ENCODE results near the gene BTRC.

The BTRC gene

DNA sequence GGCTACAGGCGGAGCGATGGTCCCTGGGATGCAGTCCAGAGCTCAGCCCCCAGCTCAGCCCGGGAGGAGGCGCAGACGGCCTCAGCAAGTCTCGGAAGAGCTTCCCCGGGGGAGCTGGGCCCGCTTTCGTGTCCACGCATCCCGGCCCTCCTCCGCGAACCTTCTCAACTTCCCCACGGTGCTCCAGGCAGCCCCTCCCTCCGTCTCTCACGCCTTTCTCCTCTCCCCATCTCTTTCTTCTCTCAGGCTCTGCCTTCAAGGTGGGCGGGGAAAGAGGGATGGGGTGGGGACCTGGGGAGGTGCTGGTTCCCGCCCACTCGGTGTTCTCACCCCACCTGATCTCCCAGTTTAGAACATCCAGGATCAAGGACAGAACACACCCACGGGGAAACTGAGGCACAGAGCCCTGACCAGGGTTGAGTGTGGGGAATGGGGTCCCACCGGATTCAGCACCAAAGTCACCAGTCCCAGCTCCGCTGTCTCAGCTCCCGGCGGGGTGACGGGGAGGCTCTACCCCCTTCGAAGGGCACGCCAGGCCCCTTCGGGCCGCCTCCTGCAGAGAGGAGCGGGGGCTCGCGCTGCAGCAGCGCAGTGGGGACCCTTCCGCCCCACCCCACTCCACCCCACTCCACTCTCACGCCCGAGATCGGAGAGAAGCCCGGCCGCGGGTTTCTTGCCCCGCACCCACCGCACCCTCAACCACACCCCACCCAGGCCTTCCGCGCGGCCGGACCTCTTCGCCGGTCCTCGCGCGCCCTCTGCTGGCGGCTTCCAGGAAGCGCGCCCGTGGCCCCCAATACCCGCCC is 215.9 kb downstream of the BTRC start:
- no peak for DNase-seq

DNA sequence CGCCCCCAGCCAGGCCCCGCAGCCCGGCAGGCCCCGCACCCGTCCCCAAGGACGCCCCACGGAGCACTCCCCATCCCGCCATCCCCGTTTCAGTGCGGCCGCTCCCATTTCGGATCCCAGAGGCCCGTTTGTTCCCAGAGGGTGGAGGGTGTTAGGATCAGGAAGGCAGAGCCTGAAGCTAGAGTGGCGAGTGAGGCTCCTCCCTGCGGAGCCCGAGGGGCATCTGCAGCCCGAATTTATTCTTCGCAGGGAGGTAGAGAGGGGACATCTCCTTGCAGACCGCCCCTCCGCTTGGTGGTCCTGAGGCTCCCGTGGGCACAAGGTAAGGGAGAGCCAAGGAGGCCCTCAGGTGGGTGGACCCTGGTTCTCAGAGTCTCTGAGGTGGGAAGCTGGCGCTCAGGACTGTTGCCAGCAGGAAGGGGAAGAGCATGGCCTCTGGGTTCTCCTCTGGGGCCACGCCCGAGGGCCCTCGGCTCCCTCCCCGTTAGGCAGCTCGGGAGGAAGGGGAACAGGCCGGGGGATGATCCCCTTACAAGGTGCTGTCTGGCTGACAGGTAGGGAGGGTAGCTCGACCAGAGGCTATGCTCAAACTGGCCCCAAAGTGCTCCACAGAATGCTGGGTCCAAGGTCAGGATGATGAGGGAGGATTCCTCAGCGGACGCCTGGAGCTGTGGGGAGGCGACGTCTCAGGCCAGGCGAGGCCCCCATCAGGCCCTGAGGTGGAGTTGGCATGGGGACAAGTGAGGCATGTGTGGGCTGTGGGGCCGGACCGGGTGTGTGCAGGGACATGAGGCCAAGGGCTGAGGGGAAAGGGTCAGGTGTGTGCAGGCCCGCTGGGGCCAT is 216.7 kb downstream of the BTRC start:
- no peak for DNase-seq

DNA sequence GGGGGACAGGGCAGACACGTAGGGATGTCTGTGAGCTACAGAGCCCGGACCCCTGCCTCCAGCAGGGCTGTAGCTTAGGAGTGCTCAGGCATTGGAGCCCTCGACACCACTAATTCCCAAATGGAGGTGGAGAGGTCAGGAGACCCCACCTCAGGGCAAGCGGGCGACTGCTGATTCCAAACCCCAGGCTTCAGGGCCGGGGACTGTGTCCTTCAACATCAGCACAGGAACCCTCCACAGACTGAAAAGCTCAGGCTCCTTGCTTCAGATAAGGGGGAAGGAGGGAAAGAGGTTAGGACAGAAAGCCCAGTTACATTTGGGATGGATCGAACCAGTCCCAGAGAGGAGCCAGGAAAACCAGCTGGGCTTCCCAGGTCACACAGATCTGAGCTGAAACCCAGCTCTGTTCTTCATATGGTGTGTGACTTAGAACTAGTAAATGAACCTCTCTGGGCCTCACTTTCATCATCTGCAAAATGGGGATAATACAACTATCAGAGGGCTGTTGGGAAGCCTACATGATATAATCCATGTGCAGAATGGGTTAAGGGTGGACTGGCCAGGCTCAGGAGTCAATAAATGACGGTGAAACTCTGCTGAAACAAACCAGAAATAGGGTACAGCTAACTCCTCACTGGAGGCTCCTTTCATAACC is 217.4 kb downstream of the BTRC start:
- DNase-seq: no peak

DNA sequence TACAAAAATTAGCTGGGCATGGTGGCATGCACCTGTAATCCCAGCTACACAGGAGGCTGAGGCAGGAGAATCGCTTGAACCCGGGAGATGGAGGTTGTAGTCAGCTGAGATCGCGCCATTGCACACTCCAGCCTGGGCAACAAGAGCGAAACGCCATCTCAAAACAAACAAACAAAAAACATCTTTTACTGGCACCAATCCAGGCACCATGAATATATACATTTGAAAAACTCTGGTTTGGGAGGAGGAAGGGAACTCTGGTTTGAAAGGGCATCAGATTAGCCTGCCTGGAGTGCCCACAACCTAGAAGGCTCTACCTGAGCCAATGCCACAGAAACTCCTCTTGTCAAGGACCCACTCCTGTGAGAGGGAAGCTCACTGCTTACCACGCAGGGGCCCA is 218.2 kb downstream of the BTRC start:
- DNase-seq: no peak

DNA sequence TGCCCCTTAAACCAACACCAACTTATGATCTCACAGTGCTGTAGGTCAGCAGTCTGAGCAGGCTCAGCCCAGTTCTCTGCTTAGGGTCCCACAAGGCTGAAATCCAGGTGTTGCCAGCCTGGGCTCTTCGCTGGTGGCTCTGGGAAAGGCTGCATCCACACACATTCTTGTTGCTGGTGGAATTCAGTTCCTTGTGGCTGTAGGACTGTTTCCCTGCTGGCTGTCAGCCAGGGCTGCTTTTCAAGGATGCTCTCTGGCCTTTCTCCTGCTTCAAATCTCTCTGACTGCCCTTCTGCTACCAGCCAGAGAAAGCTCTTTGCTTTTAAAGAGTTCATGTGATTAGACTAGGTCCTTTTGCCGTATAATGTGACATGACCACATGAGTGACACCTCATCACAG is 218.8 kb downstream of the BTRC start:
- DNase-seq: no peak

DNA sequence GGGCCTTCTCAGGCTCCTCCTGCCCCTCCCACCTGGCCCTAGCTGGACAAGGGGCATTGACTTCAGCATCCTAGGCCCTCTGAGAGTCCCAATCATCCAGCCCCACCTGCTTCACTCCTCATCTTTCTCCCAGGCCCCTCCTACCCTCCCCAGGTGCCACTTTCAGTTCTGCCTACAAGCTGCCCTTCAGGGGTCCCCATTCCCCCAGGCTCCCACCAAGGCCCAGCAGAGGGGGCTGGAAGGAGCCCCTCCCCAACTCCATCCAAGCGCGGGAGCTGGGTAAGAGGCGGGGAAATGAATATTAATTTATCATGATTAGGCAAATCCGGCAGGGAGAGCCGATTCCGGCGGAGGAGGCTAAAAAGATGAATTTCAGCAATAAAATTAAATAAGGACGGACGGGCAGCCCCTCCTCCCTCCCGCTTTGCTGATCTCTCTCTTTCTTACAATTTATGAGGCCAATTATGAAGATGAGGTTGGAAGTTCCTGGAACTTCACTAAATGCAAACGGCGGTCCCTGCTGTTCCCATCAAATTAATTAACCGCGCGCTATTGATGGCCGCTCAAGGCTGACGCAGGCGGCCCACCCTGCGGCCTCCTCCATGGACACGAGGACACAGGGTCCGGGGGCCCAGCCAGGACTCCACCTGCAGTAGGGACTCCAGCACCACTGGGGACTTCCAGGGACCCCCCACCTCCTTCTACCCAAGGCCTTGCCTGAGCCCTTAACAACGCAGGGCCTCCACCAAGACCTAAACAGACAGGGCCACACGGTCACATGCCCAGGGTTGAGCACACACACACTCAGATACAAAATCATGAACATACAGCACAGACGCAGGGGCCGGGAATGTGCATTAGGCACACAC is 220.2 kb downstream of the BTRC start:
- no peak for DNase-seq

DNA sequence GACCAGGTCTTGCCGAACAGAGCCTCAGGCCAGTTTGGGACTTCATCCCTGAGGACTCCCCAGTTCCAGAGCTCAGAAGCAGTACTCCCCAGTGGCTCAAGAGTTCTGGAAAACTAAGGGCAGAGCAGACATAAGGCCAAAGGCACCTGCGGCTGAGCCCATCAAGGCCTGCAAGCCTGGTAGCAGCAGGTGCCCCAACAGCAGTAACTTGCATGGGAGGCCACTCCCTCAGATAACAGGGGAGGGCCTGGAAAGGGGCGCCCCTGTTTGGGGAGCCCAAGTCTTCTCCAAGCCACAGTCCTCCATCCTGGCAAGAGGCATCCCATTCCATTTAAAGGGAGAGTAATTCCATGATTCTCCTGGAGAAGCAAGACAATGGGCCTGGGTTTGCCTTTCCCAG is 221.1 kb downstream of the BTRC start:
- no peak for DNase-seq

DNA sequence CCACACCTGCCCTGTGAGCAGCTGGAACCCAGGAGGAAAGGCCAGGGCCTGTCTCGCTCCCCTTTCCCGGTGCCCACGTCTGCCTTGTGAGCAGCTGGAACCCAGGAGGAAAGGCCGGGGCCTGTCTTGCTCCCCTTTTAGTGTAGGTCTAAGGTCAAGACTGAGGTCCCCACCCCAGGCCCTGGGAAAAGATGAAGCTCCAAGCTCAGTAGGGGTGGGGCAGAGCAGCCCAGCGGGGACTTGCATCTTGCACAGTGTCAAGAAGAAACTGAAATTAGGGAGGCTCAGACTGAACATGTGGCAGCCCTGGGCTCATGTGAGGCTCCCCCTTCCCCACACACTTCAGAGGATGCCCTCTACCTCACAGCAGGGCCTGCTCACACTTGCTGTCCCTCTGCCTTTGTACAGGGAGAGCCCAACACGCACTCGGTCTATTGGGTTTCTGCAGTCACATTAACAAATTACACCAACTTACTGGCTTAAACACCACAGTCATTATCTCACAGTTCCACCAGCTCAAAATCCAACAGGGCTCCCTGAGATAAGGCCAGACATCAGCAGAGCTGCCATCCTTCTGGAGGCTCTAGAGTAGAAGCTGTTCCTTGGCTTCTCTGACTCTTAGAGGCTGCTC is 221.7 kb downstream of the BTRC start:
- DNase-seq: no peak

DNA sequence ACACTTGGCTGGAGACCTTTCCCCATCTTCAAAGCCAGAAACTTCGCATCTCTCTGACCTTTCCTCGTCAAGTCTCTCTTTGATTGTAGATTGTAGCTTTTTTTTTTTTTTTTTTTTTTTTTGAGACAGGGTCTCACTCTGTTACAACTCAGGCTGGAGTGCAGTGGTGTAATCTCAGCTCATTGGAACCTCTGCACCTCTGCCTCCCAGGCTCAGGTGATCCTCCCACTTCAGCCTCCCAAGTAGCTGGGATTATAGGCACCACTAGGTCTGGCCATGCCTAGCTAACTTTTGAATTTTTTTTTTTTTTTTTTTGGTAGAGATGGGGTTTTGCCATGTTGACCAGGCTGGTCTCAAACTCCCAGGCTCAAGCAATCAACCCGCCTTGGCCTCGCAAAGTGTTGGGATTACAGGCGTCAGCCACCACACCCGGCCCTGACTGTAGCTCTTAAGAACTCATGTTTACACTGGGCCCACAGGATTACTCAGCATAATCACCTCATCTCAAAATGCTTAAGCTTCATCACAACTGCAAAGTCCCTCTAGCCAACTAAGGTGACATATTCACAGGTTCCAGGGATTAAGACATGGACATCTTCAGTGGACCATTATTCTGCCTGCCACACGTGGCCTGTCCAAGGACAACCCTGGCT is 222.4 kb downstream of the BTRC start:
- DNase-seq: no peak

DNA sequence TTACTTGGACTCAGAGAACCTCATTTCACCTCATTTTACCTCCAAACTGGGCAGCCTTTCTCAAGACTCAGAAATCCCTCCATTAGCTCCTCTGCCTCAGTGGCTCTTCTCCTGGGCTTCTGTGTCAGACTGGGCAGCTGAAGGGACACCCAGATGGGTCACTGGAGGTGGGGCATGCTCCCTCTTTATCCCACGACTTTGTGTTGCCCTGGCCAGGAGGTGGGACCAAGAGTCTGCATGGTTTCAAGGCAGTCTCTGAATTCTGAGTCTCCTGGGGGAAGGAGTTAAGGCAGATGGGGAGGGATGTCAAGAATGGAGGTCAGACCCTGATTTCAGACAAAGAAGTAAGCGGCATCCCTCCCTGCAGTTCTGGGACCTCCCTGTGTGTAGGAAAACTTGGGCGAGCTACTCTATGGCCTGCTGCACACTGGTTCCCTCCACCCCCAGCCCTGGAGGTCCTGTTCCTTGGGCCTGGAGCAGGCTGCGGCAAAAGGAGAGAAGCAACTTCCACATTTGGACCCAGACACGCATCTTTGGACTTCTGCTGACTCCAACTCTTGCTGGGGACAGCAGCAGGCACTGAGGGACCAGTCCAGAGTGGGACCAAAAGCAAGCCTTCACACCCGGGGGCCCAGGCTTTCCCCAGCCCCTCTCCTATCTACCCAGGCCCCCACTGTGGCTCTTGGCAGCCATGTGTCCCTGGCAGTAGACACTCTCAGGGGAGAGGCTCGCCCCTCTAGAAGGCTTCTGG is 223.3 kb downstream of the BTRC start:
- DNase-seq: no peak

DNA sequence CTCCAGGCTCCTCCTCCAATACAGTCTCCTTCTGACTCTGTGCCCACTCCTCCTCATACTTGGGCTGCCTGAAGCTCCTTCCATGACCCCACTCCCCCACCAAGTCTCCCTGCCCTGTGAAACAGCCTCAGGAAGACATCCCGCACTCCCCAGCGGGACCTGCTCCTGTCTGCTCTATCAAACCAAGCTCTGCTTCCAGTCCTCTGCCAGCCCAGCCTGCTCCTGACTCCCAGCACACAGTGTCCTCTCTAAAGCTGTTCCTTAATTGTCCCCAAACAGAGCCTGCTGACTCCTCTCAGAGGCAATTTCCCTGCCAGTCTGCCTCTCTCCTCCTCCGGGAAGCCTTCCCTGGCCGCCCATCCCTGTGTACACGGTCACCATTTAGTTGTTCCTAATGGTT is 224.2 kb downstream of the BTRC start:
- no peak for DNase-seq

DNA sequence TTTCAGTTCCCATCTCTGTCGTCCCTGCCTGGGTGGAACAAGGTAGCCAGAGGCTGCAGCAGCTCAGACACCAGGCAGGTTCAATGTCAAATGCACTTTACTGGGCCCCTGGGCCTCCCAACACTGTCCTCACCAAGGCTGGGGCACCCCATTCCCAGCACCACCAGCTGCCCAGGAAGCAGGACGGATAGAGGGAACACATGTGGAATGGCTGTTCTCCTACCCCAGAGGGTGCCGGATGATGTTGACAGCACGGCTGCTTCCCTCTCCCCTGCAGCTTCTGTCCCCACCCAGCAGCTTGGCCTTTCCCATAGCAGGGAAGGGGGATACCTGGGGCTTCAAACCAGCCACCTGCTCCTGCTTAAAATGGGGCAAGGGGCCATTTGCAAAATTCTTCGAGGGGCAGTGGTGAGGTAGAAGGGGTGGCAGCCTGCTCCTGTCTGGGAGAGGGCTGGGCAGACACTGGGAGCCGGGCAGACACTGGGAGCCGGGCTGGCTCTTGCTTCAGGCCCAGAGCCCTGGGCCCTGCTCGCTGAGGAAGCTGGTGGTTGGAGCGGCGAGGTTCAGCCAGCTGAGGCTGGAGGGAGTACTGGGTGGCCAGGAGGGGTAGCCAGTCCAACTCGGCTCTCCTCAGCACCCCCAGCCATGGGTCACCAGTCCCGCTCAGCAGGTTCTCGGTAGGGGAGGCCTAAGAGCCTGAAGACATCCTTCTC is 225.0 kb downstream of the BTRC start:
- DNase-seq: no peak

DNA sequence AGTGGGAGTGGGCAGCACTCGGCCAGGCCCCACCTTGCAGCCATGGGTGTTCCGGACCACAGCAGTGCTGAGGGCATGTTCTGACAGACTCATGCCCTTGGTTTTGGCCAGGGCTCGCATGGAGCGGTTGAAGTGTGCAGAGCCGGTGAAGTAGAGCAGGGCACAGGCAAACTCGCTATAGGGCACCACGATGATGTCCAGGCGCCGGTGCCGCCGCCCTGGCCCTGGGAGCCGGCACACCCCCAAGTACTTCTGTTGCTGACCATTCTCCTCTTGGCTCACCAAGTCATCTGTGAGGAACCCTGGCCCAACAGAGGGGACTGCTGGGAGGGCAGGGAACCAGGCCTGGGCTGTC is 225.5 kb downstream of the BTRC start:
- DNase-seq: no peak

DNA sequence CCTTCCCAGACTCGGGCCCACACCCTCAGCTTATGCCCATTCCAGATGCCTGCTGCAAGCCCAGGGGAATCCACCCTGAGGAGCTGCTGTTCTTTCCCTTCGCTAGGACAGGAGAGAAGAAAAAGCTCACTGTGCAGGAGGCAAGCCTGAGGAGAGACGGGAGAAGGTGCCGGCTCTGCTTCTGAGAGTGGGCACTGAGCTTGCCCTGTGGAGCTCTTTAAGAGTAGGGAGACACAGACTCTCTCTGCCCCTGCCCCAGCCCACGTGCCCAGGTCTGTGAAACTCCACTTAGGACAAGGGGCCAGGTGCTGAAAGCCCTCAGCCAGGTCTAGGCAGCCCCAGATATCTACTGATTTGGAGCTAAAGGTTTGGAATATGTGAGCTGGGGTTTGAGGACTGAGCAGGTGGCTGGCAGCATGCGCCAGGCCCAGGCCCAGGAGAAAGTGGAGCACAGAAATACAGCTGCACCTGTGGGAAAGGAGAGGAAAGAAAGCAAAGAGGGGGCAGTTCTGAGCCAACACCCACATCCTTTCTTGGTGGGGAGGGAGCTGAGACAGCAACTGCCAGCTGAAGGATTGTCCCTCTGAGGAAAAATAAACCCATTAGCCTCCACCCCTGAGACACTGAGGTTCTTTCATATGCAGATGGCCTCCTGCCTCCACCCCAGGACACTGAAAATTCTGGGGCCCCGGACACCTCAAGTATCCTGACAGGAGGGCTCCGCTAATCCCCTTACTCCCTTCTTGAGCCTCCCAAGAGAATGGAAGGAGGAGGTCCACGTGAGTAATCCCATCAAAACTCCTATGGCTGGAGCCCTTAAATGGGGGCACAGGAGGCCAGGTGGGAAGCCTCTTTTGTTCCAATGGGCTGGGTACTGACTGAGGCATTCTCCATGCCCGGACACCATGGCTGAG is 226.8 kb downstream of the BTRC start:
- no peak for DNase-seq

DNA sequence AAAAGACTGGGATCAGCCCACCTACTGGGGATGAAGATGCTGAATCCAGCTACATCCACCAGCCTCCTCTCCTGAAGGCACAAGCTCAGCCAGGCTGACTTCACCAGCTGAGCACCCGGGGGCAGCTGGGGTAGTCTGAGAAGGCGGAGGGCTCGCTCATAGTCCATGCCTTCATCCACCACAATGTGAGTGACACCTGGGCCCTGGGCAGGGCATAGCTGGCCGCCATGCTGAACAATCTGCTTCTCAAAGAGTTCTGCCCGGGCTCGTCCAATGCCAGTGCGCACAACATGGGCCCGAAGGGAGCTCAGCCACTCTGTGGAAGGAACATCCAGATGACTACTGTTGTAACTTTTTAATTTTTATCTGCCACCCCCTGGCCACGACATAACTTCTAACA is 231.9 kb downstream of the BTRC start:
- DNase-seq: no peak

DNA sequence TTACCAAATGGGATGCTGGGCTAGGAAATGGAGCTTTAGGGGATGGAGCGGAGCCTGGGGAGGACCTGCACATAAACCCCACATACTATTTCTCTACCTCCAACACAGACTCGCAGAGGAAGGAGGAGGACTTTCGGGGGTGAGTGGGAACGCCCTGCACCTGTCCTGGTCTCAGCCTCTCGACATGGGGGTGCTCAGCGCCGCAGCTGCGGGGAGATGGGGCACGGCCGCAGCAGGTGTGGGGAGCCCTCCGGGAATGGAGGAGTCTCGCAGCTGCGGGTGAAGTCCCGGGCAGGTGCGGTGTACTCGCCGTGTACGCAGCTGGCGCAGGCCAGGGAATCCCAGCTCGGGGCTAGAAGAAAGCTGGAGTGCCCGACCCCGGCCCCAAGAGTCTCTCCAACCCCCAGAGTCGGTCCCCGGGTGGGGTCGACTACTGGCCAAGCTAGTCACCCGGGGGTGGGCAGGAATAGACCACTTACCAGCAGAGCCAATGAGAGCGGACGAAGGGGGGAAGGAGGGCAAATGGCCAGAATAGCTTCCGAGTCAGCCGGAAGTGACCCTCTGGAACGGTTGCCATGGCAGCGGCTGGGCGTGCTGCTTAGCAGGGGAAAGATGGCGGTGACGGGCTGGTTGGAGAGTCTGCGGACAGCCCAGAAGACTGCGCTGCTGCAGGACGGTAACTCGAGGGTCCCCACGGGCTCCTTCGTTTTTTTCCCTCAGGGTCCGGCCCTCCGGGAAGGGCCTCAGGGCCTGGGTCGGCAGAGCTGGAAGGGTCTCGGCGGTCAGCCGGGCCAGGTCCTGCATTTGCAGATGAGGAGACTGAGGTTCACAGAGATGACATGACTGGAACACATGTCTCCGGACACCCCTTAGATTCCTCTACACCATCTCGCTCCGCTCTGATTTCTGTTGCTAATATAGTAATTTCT is 234.0 kb downstream of the BTRC start, which contains the start of the genes DPCD and POLL:
Gene DPCD, plus strand, starts transcription at position 597 of the 929 bp plus-strand sequence. Its CDS starts 16 bp downstream, at position 613.
Gene POLL, minus strand, starts transcription at position 533 of the 929 bp plus-strand sequence. CDS start 897 bp downstream, outside the sequence.
- DNase-seq: no peak

DNA sequence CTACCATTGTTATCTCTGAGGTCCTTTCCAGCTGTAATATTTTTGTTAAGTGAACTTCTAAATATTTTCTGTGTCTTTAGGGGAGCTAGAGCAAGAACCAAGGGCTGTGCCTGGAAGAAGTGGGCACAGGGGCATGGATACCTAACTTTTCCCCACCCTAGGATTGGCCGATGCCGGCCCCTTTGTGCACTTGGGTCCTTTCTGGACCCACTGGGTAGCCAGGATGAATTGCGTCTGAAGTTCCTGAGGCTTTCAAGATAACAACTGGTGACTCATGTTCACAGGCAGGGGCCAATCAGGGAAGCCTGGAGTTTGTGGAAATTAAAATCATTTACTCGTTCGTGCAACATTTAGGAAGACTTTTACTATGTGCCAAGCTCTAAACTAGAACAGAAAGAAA is 234.9 kb downstream of the BTRC start:
- DNase-seq: no peak

DNA sequence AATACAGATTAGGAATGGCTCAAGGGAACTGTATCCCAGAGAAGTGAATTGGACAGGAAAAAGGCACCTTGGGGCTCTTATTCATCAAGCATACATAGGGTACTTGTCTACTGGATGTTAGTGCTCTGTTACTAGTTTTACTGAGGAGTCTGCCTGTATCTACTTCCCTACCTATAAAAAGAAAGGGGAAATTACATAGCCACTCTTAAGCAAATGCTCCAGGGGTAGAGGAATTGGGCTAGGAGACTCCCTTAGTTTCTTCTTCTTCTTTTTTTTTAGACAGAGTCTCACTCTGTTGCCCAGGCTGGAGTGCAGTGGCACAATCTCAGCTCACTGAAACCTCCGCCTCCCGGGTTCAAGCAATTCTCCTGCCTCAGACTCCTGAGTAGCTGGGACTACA is 239.4 kb downstream of the BTRC start:
- DNase-seq: peak; percentile 29
